GM19238 (cell line): ENCODE measurements around the gene KIAA1614.
A peak's percentile ranks its signal among the peaks of the same experiment; 100 is the strongest.
"Not testable (repeated sequence)": the region's sequence is repeated elsewhere in the genome, so short reads cannot be mapped to it uniquely, and the experiment has no call there.

ENCODE experiments used
- DNase-seq: peaks from one replicate; pipeline ENCODE4 v3.0.0; 2011; ENCODE audit warnings: low spot score; ENCODE audit not compliant: insufficient read length

Gene KIAA1614

GRCh38 chr1:180962178-180962577 is 49.5 kb downstream of the KIAA1614 start:
- DNase-seq: no peak

DNA sequence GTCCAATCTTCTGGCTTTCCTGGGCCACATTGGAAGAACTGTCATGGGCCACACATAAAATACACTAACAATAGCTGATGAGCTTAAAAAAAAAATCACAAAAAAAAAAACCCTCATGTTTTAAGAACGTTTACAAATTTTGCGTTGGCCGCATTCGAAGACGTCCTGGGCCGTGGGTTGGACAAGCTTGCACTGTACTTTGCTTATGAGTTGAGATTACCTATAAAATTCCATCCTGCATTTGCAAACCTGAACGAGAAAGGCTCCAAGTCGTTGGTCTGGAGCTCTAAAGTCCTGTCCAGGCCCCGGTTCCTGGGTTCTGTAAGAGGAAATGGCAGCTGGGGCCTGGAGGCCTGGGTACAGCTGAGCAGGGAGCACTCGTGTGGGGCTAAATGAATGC is 51.4 kb downstream of the KIAA1614 start:
- DNase-seq: no peak

DNA sequence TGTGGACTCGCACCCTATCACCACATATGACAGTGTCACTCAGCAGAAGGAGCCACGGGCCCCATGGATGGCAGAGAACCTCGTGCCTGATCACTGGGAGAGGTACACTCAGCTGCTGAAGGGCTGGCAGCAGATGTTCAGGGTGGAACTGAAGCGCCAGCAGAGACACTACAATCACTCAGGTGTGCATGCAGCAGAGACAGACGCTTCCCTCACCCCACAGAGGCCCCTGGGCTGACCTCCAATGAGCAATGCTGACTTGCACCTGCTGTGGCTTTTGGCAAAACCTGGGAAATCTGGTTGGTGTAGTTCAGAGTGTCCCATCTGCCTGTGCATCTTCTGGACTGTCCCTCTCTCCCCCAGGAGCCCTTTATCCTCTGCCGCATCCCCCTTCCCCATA is 51.9 kb downstream of the KIAA1614 start:
- no peak for DNase-seq

DNA sequence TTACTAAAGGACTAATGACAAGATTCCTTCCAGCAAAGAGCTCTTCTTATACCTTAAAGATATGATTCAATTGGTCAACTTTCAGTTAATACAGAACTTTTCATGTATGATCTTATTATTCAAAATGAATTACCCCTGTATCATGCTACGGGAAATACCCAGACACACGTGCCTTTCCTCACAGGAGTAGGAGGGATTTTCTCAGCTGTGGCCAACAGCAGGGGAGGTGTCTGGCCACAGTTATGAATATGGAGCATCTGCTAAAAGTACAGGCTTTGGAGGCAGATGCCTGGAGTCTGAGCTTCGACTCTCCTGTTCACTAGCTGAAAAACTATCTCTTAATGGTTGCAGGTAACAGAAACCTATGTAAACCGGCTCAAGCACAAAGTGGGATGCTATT is 53.6 kb downstream of the KIAA1614 start:
- DNase-seq: no peak

GRCh38 chr1:180966744-180967536 is 54.2 kb downstream of the KIAA1614 start:
- no peak for DNase-seq

DNA sequence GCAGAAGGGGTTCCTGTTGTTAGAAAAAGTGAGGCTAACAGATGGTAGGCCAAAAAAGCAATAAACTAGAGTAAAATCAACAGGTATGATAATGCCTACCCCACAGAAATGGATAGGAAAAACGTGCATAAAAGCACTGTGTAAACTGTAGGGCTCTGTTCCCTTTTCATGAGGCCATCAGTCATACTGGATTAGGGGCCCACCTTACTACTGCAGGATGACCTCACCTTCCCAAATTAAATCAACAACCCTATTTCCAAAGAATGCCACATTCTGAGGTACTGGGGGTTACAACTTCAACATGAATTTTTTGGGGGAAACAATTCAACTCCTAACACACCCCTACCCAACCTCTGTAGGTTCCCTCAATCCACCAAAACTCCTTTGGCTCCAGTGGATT is 54.9 kb downstream of the KIAA1614 start:
- DNase-seq: no peak

DNA sequence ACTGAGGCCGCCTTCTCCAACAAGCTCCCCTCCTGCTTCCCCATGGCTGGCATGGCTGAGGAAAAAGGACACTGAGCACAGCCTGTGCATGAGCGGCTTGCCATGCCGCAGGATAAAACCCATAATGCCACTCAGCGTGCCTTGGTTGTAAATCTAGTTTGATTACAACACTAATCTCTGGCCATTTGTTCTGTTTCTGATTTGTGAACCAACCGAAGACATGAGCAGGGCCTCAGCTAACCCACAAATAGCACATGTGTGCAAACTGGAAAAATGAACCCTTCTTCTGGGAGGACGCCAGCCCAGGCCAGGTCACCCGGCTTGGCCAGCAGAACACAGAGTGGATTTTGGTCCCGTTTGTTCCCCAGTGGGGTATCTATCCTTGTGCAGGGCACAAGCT is 56.1 kb downstream of the KIAA1614 start:
- not testable (repeated sequence) for DNase-seq

- no peak for DNase-seq
Measured at GRCh38 chr1:180969434-180969833, 56.7 kb downstream of the KIAA1614 start.

DNA sequence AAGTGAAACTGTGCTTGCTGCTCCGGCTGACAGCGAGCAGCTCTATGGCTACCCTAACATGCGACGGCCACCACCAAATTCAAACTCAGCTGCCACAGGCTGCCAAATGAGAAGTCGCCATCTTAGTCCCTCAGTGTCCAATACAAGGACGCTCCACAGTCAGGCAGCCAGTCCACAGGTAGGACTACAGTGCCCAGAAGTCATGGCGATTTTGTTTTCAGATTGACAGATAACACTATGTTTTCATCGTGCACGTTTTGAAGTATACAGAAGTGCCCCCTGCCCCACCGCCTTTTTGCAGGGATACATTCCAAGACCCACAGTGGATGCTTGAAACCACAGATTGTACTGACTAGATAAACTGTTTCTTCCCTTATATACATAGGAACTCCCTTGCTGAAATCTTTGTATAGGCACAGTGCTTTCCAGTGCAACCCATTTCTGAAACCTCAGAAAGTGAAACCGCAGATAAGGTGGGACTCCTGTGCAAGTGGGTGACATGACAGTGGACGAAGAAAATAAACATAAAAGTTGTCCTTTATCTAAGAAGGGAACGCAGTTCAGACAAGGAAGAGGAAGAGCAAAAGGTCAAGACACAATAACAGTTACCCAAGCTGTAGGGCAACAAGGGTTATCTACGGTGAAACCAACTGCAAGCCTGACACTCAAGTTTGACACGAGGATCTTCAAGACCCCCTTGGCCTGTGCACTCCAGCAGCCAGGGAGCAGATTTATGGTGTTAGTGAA is 57.8 kb downstream of the KIAA1614 start:
- no peak for DNase-seq

GRCh38 chr1:180971273-180971997 is 58.7 kb downstream of the KIAA1614 start:
- DNase-seq: no peak

DNA sequence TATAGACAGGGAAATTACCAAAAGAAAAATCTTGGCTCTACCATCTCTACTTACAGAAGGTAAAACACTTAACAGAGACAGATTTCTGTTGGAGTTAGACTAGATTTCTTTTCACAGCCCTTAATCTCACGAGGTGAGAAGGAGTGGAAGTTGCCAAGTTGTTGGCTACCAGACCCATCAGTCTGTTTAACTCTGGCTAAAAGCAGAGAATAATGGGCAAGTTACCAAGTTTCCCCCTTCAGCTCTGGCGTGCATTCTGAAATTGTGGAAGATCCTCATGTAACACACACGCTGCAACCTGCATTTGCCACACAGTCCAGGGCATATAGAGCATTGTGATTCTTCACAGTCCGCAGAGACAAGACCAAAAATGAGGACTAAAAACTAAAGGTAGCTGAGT is 60.7 kb downstream of the KIAA1614 start:
- no peak for DNase-seq

DNA sequence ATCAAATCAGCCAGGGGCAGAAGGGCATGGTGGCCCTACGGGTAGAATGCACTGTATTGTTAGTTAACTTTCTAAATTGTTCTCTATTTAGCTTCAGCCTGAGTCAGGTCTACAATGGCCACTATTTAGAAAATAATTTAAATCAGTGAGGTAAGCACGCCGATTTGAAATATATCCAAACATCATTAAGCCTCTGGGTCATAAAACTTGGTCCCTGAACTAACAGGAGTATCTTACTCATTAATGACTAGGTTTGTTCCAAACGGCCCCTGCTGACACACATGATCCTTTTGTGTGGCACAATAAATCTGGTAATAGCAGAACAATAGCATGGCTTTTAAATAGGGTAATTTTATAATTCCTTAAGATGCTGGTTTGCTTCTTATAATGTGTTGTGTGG is 61.5 kb downstream of the KIAA1614 start:
- DNase-seq: no peak

- DNase-seq: no peak
Measured at GRCh38 chr1:180975551-180975950, 62.9 kb downstream of the KIAA1614 start.

GRCh38 chr1:180976191-180976590 is 63.5 kb downstream of the KIAA1614 start:
- no peak for DNase-seq

GRCh38 chr1:180976732-180977357 is 64.1 kb downstream of the KIAA1614 start:
- DNase-seq: no peak

DNA sequence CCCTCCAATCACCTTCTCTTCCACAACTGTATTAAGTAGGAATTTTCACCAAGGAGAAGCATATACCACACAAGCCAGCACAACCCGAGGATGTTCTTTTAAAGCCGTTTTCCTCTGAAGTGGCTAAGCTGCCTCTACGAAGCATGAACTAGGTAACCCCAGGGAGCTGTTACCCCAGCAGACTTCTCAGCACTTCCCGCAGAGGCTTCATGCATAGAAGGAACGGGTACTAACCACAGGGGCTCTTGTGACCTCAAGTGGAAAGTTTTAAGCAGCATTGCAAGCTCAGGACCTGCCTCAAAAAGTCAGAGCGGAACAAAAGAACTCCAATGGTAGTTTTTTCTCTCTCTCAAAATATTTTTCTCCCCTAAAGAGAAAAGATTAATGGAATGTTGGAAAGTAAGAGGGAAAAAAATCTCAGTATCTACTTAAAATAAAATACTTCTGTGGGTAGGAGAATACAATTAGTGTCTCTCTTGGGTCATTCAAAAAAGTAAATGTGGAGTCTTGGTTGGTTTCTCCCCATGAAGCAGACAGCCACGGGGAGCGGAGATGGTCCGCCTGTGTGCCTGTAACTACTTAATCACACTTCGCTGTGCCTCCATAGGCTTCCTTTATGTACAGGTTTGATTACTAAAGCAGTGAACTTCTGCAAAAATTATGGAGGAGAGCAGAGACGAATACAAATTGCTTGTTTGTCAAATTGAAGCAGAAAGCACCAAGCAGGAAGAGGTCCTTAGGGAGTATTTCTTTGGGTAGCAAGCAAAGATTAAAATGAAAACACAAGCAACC is 69.1 kb downstream of the KIAA1614 start:
- peak; percentile 59 for DNase-seq

DNA sequence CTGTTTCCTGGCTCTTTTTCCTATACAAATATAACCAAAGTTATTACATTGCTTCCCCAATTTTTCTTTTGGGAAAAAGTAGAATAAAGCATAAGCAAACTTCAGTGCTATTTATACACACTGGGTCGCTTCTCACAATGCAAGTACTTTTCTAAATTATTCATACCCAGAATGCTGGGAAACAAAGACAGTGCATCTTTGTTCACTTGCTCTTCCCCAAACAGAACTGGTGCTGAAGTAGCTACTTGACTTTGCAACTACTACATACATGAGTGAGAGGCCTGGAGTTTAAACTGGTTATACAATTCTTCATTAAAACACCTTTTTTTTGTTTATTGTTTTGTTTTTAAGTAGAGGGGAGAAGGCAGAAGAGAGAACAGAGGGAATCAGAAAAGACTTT is 69.7 kb downstream of the KIAA1614 start:
- DNase-seq: no peak

DNA sequence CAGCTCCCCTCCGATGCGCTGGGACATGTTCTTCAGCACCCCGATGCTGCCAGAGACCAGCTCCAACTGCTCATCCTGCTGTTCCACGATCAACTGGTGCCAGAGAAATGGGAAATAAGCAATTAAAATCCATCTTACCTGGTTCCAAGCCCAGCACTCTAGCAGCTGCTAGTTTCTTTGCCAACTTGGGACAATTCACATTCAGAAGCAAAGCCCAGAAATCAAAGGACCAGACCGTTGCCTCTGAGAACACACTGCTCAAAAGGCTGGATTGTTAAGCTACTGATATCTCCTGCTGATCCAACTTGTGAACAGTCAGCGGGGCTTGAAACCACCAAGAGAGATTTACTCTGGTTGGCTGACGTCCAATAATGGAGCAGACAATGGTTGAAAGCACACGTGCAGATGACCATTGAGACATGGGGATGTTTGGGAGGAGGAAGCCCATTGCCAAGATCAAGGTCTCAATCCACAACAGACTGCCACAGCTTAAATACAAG is 75.6 kb downstream of the KIAA1614 start:
- DNase-seq: no peak

DNA sequence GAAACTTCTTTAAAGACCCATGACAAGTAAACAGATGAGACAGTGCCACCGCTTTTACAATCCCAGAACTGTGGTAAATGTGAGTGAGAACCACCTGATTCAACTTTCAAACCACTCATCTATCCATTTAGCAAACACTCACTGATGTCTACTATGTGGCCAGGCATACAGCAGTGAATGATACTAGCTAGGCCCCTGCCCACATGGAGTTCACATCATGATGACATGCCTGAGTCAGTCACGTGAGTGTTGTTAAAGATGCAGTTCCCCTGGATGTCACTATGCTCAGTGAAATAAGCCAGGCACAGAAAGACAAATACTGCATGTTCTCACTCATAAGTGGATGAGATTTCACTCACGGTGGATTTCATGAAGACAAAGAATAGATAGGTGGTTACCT is 81.6 kb downstream of the KIAA1614 start:
- DNase-seq: no peak

DNA sequence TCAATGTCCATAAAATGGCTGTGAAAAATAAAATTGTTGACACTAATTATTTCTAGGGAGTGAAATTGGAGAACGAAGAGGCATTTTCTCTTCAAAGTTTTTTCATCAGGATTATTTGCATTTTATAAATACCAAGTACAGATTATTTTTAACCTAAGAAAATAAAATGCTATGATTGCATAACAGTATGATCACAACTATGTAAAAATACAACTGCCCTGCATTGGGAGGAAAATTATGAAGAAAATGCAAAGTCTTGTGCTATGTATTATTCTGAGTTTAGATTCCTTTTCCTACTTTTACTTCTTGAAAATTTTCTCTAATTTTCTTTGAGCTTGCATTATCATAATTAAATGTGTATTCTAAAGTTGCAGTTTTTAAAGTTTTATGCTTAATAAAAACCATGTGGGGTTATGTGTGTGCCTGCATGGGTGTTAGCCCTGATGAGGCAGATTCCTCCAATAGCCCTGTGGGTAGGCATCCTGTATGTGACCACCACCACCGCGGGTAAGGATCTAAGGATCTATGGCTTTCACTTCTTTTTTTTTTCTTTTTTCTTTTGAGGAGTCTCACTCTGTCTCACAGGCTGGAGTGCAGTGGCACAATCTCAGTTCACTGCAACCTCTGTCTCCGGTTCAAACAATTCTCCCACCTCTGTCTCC is 85.3 kb downstream of the KIAA1614 start:
- DNase-seq: no peak
